Brain microvascular endothelial cell (primary cell): ENCODE measurements around the gene KATNB1.
A peak's percentile ranks its signal among the peaks of the same experiment; 100 is the strongest.
"Not testable (repeated sequence)": the region's sequence is repeated elsewhere in the genome, so short reads cannot be mapped to it uniquely, and the experiment has no call there.

ENCODE experiments used
- DNase-seq: peaks from one replicate; pipeline ENCODE4 v3.0.0-alpha.2; 2020
- H3K27ac ChIP-seq: fragments of 250-450 bp; sonication (Bioruptor Pico); 2 replicates; pipeline ENCODE4 v1.5.1; 2020; ENCODE audit warnings: mild to moderate bottlenecking, moderate library complexity
- H3K27me3 ChIP-seq: fragments of 250-450 bp; sonication (Bioruptor Pico); replicated peaks from 2 replicates; pipeline ENCODE4 v1.5.1; 2020; ENCODE audit warnings: mild to moderate bottlenecking
- H3K36me3 ChIP-seq: fragments of 250-450 bp; sonication (Bioruptor Pico); replicated peaks from 2 replicates; pipeline ENCODE4 v1.5.1; 2020; ENCODE audit warnings: mild to moderate bottlenecking
- H3K4me3 ChIP-seq: 2 replicates; pipeline ENCODE4 v1.5.1; 2011; ENCODE audit warnings: low read depth, mild to moderate bottlenecking, control low read depth, low read length, moderate library complexity
- CTCF ChIP-seq: IDR thresholded peaks from 2 replicates; pipeline ENCODE4 v1.5.1; 2011; ENCODE audit warnings: low read depth, mild to moderate bottlenecking, moderate library complexity, low read length, control low read depth, inconsistent platforms; ENCODE audit errors: missing control alignments
- in situ Hi-C: cut with HindIII; loops from 2 replicates; pipeline ENCODE4 v1.10.0; 2017; ENCODE audit warnings: low sequenced_read_pairs, low pct_ligation_motif_present

Gene KATNB1

GRCh38 chr16:57788951-57789350 is 53.4 kb downstream of the KATNB1 start:
- no peak for TF ChIP-seq CTCF
- Histone ChIP-seq H3K27me3 (no peaks in the 10 kb centered on the region), H3K27ac (no peak overlapping the region), H3K4me3 (no peak overlapping the region), H3K36me3 (peaks cover 59% of the 10 kb centered on the region)
- in situ Hi-C loops = no loop called here
- no peak for DNase-seq

- in situ Hi-C loops = no loop called here
- no peak for TF ChIP-seq CTCF
- Histone ChIP-seq H3K27me3 (no peaks in the 10 kb centered on the region), H3K36me3 (peaks cover 60% of the 10 kb centered on the region), H3K27ac (no peak overlapping the region), H3K4me3 (no peak overlapping the region)
- DNase-seq = no peak
Observed at GRCh38 chr16:57791195-57791892, 55.8 kb downstream of the KATNB1 start.

- peaks cover 64% of the 10 kb centered on the region for H3K36me3 ChIP-seq
- no peak overlapping the region for H3K27ac ChIP-seq
- no peak for TF ChIP-seq CTCF
- no peak overlapping the region for H3K4me3 ChIP-seq
- no peaks in the 10 kb centered on the region for H3K27me3 ChIP-seq
- DNase-seq = no peak
- in situ Hi-C loops = no loop called here
Observed at GRCh38 chr16:57791893-57792461, 56.4 kb downstream of the KATNB1 start.

- Histone ChIP-seq H3K27ac (no peak overlapping the region), H3K36me3 (peaks cover 54% of the 10 kb centered on the region), H3K27me3 (no peaks in the 10 kb centered on the region), H3K4me3 (no peak overlapping the region)
- TF ChIP-seq CTCF = no peak
- no peak for DNase-seq
- in situ Hi-C loops = no loop called here
Observed at GRCh38 chr16:57794849-57795430, 59.4 kb downstream of the KATNB1 start.

GRCh38 chr16:57795431-57795878 is 59.9 kb downstream of the KATNB1 start:
- Histone ChIP-seq H3K4me3 (no peak overlapping the region), H3K36me3 (peaks cover 52% of the 10 kb centered on the region), H3K27ac (no peak overlapping the region), H3K27me3 (no peaks in the 10 kb centered on the region)
- in situ Hi-C loops = no loop called here
- TF ChIP-seq CTCF = peak; percentile 63
- no peak for DNase-seq

GRCh38 chr16:57796014-57796413 is 60.4 kb downstream of the KATNB1 start:
- H3K27me3 ChIP-seq, H3K4me3 ChIP-seq, H3K27ac ChIP-seq, in situ Hi-C loops, DNase-seq: not testable (repeated sequence)
- peaks cover 49% of the 10 kb centered on the region for H3K36me3 ChIP-seq
